H1 (cell line): ENCODE data around the gene MYO9A. TPM values are rescaled to one million over a fixed set of nuclear protein-coding genes. Genes with fewer than 3 reads are reported as not detected.

Experiments used
- CTCF ChIA-PET: fragments of 300-600 bp; sonication (Branson Sonifier 250); formaldehyde crosslinking; loops from one replicate; lab custom pipeline; 2021; ENCODE audit not compliant: partially characterized antibody; lab: Charles Lee
- POLR2A ChIA-PET: fragments of 300-600 bp; sonication (Branson Sonifier 250); formaldehyde crosslinking; loops from one replicate; lab custom pipeline; 2021; ENCODE audit warnings: inconsistent platforms; ENCODE audit not compliant: partially characterized antibody; lab: Charles Lee
- DNase-seq, 2 experiments: peaks; one replicate each; pipeline versions ENCODE4 v3.0.0 to v3.0.0-alpha.2; 2010 to 2022; ENCODE audit warnings: low spot score in 2 of 2, low read depth in 1 of 2, mixed read lengths in 1 of 2
- FAIRE-seq: peaks from 2 replicates; lab custom pipeline; 2011; peaks lifted over from hg19 to GRCh38; lab: Jason Lieb, UNC
- H2AFZ ChIP-seq: 2 replicates; pipeline ENCODE4 v1.8.1; 2012; ENCODE audit warnings: low read length, inconsistent platforms
- H2AK5ac ChIP-seq: 2 replicates; pipeline ENCODE4 v1.6.1; 2013; ENCODE audit warnings: low read depth, low read length
- H2BK120ac ChIP-seq: replicated peaks from 2 replicates; pipeline ENCODE3; 2013; ENCODE audit warnings: low read depth, low read length, inconsistent platforms
- H2BK12ac ChIP-seq: 2 replicates; pipeline ENCODE4 v1.6.1; 2013; ENCODE audit warnings: low read depth, low read length
- H2BK15ac ChIP-seq: 2 replicates; pipeline ENCODE4 v1.6.1; 2013; ENCODE audit warnings: low read length
- H2BK20ac ChIP-seq: 2 replicates; pipeline ENCODE4 v1.6.1; 2013; ENCODE audit warnings: low read length
- H2BK5ac ChIP-seq: 2 replicates; pipeline ENCODE4 v1.6.1; 2013; ENCODE audit warnings: low read depth, low read length
- H3K14ac ChIP-seq: 2 replicates; pipeline ENCODE4 v1.6.1; 2013; ENCODE audit warnings: inconsistent platforms; ENCODE audit not compliant: insufficient read length
- H3K18ac ChIP-seq: 2 replicates; pipeline ENCODE4 v1.6.1; 2013; ENCODE audit warnings: low read length; ENCODE audit errors: extremely low read depth
- H3K23ac ChIP-seq: 2 replicates; pipeline ENCODE4 v1.6.1; 2013; ENCODE audit warnings: inconsistent platforms; ENCODE audit not compliant: insufficient read length
- H3K23me2 ChIP-seq: 2 replicates; pipeline ENCODE4 v1.6.1; 2013; ENCODE audit warnings: low read depth, low read length
- H3K27ac ChIP-seq: 2 replicates; pipeline ENCODE4 v1.6.1; 2011; ENCODE audit warnings: low read depth, low read length, inconsistent platforms
- H3K27me3 ChIP-seq, 4 experiments: replicated peaks in 1 of 4; 1 replicate in 1 of 4; 2 replicates in 3 of 4; pipeline versions ENCODE4 v1.6.1 to v1.8.1; 2011 to 2013; ENCODE audit warnings: low read length in 3 of 4, mild to moderate bottlenecking in 3 of 4, inconsistent platforms in 2 of 4, mixed read lengths in 2 of 4, moderate library complexity in 1 of 4; ENCODE audit not compliant: control insufficient read depth in 3 of 4, insufficient read depth in 3 of 4; ENCODE audit errors: extremely low read depth in 1 of 4
- H3K36me3 ChIP-seq, 4 experiments: 2 replicates each; pipeline versions ENCODE4 v1.6.1 to v1.8.1; 2011 to 2013; ENCODE audit warnings: mild to moderate bottlenecking in 4 of 4, low read length in 3 of 4, moderate library complexity in 2 of 4, control low read depth in 1 of 4, inconsistent platforms in 1 of 4; ENCODE audit not compliant: insufficient read depth in 4 of 4, control insufficient read depth in 2 of 4
- H3K4ac ChIP-seq: replicated peaks from 2 replicates; pipeline ENCODE3; 2013; ENCODE audit warnings: low read length, low read depth, mixed read lengths, inconsistent platforms; ENCODE audit not compliant: insufficient read length
- H3K4me1 ChIP-seq, 4 experiments: replicated peaks in 1 of 4; 1 replicate in 1 of 4; 2 replicates in 3 of 4; pipeline versions ENCODE4 v1.6.1 to v1.8.1; 2011 to 2013; ENCODE audit warnings: low read length in 3 of 4, inconsistent platforms in 2 of 4, mixed read lengths in 1 of 4; ENCODE audit not compliant: insufficient read depth in 4 of 4, control insufficient read depth in 3 of 4
- H3K4me2 ChIP-seq, 2 experiments: 2 replicates each; pipeline versions ENCODE4 v1.6.1 to v1.8.1; 2011 to 2013; ENCODE audit warnings: low read depth in 2 of 2, low read length in 2 of 2, control low read depth in 1 of 2, inconsistent platforms in 1 of 2, mild to moderate bottlenecking in 1 of 2; ENCODE audit not compliant: insufficient read depth in 1 of 2
- H3K4me3 ChIP-seq, 4 experiments: fragments of 200-600, 300-600 bp in 1 of 4; sonication (generic), shearing (Covaris generic), sonication (Bioruptor Twin) in 1 of 4; 2 replicates each; pipeline versions ENCODE4 v1.5.1 to v1.8.1; 2011 to 2016; ENCODE audit warnings: low read length in 4 of 4, low read depth in 3 of 4, control low read depth in 2 of 4, inconsistent platforms in 2 of 4, mild to moderate bottlenecking in 2 of 4, mixed read lengths in 1 of 4, moderate library complexity in 1 of 4; ENCODE audit not compliant: insufficient read depth in 2 of 4; ENCODE audit errors: extremely low read depth in 1 of 4
- H3K56ac ChIP-seq: replicated peaks from 2 replicates; pipeline ENCODE3; 2013; ENCODE audit warnings: low read depth, mild to moderate bottlenecking, mixed read lengths, low read length, inconsistent platforms; ENCODE audit not compliant: insufficient read length
- H3K79me1 ChIP-seq: 2 replicates; pipeline ENCODE4 v1.6.1; 2013; ENCODE audit warnings: low read depth, low read length, control low read depth
- H3K79me2 ChIP-seq, 2 experiments: 2 replicates each; pipeline versions ENCODE4 v1.6.1 to v1.8.1; 2012 to 2013; ENCODE audit warnings: low read length in 2 of 2, mild to moderate bottlenecking in 2 of 2, inconsistent platforms in 1 of 2; ENCODE audit not compliant: insufficient read depth in 2 of 2, control insufficient read depth in 1 of 2
- H3K9ac ChIP-seq, 4 experiments: replicated peaks in 1 of 4; 1 replicate in 1 of 4; 2 replicates in 3 of 4; pipeline versions ENCODE4 v1.6.1 to v1.8.1; 2011 to 2013; ENCODE audit warnings: low read depth in 3 of 4, low read length in 3 of 4, control low read depth in 2 of 4, mild to moderate bottlenecking in 2 of 4, moderate library complexity in 2 of 4, inconsistent platforms in 1 of 4; ENCODE audit errors: extremely low read depth in 1 of 4
- H3K9me3 ChIP-seq, 2 experiments: 2 replicates each; pipeline versions ENCODE4 v1.6.1 to v1.8.1; 2012 to 2013; ENCODE audit warnings: mild to moderate bottlenecking in 2 of 2, moderate library complexity in 2 of 2, control low read depth in 1 of 2, inconsistent platforms in 1 of 2, low read depth in 1 of 2, low read length in 1 of 2, mixed read lengths in 1 of 2; ENCODE audit not compliant: insufficient read depth in 2 of 2
- H4K20me1 ChIP-seq, 2 experiments: replicated peaks in 1 of 2; 2 replicates each; pipeline versions ENCODE3 to v1.8.1; 2011 to 2013; ENCODE audit warnings: inconsistent platforms in 2 of 2, low read length in 2 of 2, mild to moderate bottlenecking in 1 of 2; ENCODE audit not compliant: insufficient read depth in 2 of 2, control insufficient read depth in 1 of 2
- H4K5ac ChIP-seq: 2 replicates; pipeline ENCODE4 v1.6.1; 2013; ENCODE audit warnings: low read length, low read depth, mixed read lengths, inconsistent platforms; ENCODE audit not compliant: insufficient read length
- H4K8ac ChIP-seq: 2 replicates; pipeline ENCODE4 v1.8.0; 2013; ENCODE audit warnings: mild to moderate bottlenecking, moderate library complexity, low read length, inconsistent platforms; ENCODE audit not compliant: insufficient read depth; ENCODE audit errors: extremely low read depth
- H4K91ac ChIP-seq: replicated peaks from 2 replicates; pipeline ENCODE3; 2013; ENCODE audit warnings: low read length, mixed read lengths, inconsistent platforms; ENCODE audit not compliant: insufficient read length
- CHD2 ChIP-seq: IDR thresholded peaks from 2 replicates; pipeline ENCODE4 v1.6.1; 2012; ENCODE audit warnings: low read length, improper control_type of control experiment
- EGR1 ChIP-seq: IDR thresholded peaks from 2 replicates; pipeline ENCODE4 v1.6.1; 2011; ENCODE audit warnings: low read depth, low read length, borderline replicate concordance
- EZH2 ChIP-seq: fragments of 200-600 bp; sonication (generic); IDR thresholded peaks from 2 replicates; pipeline ENCODE4 v1.7.1; 2012; ENCODE audit warnings: low read depth, mild to moderate bottlenecking, moderate library complexity, low read length, inconsistent platforms; ENCODE audit not compliant: severe bottlenecking
- GTF2F1 ChIP-seq: IDR thresholded peaks from 2 replicates; pipeline ENCODE4 v1.6.1; 2012; ENCODE audit warnings: low read depth, low read length, improper control_type of control experiment, borderline replicate concordance
- MAFK ChIP-seq: IDR thresholded peaks from 2 replicates; pipeline ENCODE4 v1.6.1; 2012; ENCODE audit warnings: low read depth, mild to moderate bottlenecking, improper control_type of control experiment, low read length
- RBBP5 ChIP-seq: IDR thresholded peaks from 2 replicates; pipeline ENCODE4 v1.7.1; 2012; ENCODE audit warnings: low read depth, mild to moderate bottlenecking, inconsistent platforms, low read length, moderate library complexity, borderline replicate concordance
- SP1 ChIP-seq: IDR thresholded peaks from 2 replicates; pipeline ENCODE4 v1.6.1; 2011; ENCODE audit warnings: low read depth, low read length
- TAF1 ChIP-seq: IDR thresholded peaks from 2 replicates; pipeline ENCODE4 v1.6.1; 2011; ENCODE audit warnings: mild to moderate bottlenecking, low read depth, low read length
- TBP ChIP-seq: IDR thresholded peaks from 2 replicates; pipeline ENCODE4 v1.6.1; 2011; ENCODE audit warnings: low read depth, low read length, improper control_type of control experiment
- TEAD4 ChIP-seq: IDR thresholded peaks from 2 replicates; pipeline ENCODE4 v1.6.1; 2012; ENCODE audit warnings: low read depth, low read length, inconsistent platforms, mixed read lengths
- WGBS, 2 experiments: shearing (Covaris generic) in 1 of 2; methylation state at CpG; one replicate each; pipeline versions ENCODE4 v1.1.6 to v1.1.7; 2013 to 2015; ENCODE audit warnings: low lambda C conversion rate in 2 of 2, mixed read lengths in 2 of 2, inconsistent platforms in 1 of 2, low coverage in 1 of 2, missing lambda C conversion rate in 1 of 2; ENCODE audit not compliant: insufficient replicate concordance in 2 of 2, insufficient coverage in 1 of 2, insufficient read length in 1 of 2; ENCODE audit errors: extremely low coverage in 1 of 2, missing lambda C conversion rate in 1 of 2; 5-methylcytosine and 5-hydroxymethylcytosine counted together
- polyA plus RNA-seq, 7 experiments: library from polyadenylated mRNA; depleted of rRNA in 3 of 7; stranded (reverse) in 5 of 7; unstranded in 2 of 7; fragments of >200 nt in 5 of 7; fragments of 200-250 nt in 2 of 7; gene quantifications; 1 replicate in 5 of 7; 2 replicates in 1 of 7; 4 replicates in 1 of 7; pipeline versions ENCODE4 v1.2.1 to v1.2.3, GENCODE V29; 2011 to 2013; ENCODE audit warnings: missing spikeins in 2 of 7, mixed read lengths in 2 of 7
- total RNA-seq: library from RNA; stranded (reverse); fragmentation: NEBNext Ultra II Directional; extraction: Animal tissue kit (Norgen Biotek cat#: 25700); gene quantifications from 2 replicates; pipeline ENCODE4 v1.2.1, GENCODE V29; 2021

MYO9A gene
- total and polyA plus RNA-seq, 2 of the 8 experiments (the other 6 are each of a cell fraction or from before 2014, with no cell fraction given): 3.9 to 26.0 TPM

DNA sequence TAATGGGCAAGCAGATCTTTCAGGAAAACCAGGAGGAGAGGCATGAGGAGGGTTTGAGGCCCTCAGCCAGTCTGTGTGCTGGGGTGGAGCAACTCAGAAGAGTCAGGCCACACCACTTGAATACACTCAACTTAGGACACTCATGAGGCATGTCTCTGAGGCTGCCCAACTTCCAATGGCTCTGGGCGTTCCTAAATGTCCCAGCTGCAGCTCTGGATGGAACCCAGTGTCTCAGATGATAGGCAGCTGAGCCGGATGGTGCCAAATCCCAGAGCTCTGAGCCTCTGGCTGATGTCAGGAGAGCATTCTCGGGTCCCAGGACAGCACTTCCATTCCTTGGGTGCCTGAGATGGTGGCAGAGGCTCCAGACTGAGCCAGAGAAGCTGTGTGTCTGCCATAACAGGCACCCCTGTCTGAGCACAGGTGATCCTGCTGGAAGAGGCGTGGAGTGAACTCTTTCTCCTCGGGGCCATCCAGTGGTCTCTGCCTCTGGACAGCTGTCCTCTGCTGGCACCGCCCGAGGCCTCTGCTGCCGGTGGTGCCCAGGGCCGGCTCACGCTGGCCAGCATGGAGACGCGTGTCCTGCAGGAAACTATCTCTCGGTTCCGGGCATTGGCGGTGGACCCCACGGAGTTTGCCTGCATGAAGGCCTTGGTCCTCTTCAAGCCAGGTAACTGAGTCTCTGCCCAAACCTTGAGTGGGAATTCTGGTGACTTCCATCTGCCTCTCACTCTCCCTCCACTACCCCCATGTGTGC lies 304.8 kb downstream of the MYO9A start:
- Histone ChIP-seq H2BK12ac (no peak overlapping the region), H3K27me3 (no peaks in the 10 kb centered on the region), H4K20me1 (no peaks in the 10 kb centered on the region), H2AK5ac (no peak overlapping the region), H3K4ac (no peak overlapping the region), H3K36me3 (no peaks in the 10 kb centered on the region), H4K5ac (no peak overlapping the region), H3K4me3 (no peak overlapping the region), H4K91ac (no peak overlapping the region), H3K79me2 (no peaks in the 10 kb centered on the region), H3K18ac (no peak overlapping the region), H3K4me1 (peaks cover 0 to 12% (median 6%) of the 10 kb centered on the region in 4 experiments; a peak in 6 of 7 replicates), H3K23me2 (no peaks in the 10 kb centered on the region), H2BK5ac (no peak overlapping the region; the same call in 1 of the 2 replicates), H2AFZ (no peak overlapping the region), H3K23ac (no peak overlapping the region), H2BK120ac (no peak overlapping the region), H3K56ac (no peak overlapping the region), H3K4me2 (no peak overlapping the region), H3K14ac (no peak overlapping the region), H3K27ac (no peak overlapping the region), H3K9ac (no peak overlapping the region), H3K79me1 (no peaks in the 10 kb centered on the region), H2BK20ac (no peak overlapping the region), H2BK15ac (no peak overlapping the region), H4K8ac (peak overlapping the region; percentile 37; the same call in 1 of the 2 replicates), H3K9me3 (no peaks in the 10 kb centered on the region)
- POLR2A ChIA-PET: no interaction called here
- 93% methylated on average over 16 of the region's 16 CpGs; no CpG with 5 or more reads in 1 of the 2 experiments for WGBS, 2 experiments
- CTCF ChIA-PET: interaction anchor here (2.6 kb wide), 1 partner anchor 12 kb away, joined by 12 read pairs; no protein-coding TSS in a partner anchor
- no peak for TF ChIP-seq TEAD4
- TF ChIP-seq GTF2F1: no peak
- no peak for TF ChIP-seq TAF1
- TF ChIP-seq RBBP5: no peak
- TF ChIP-seq TBP: no peak
- no peak for TF ChIP-seq EGR1
- TF ChIP-seq MAFK: no peak
- no peak for TF ChIP-seq EZH2
- TF ChIP-seq SP1: no peak
- no peak for TF ChIP-seq CHD2
- no peak for FAIRE-seq
- no peak for DNase-seq
